Chondrocyte (in vitro differentiated cells): ENCODE results near the gene RHOXF2. TPM values are rescaled to one million over a fixed set of nuclear protein-coding genes. Genes with fewer than 3 reads are reported as not detected.
"Not testable (repeated sequence)": the region's sequence is repeated elsewhere in the genome, so short reads cannot be mapped to it uniquely, and the experiment has no call there.

Experiments used
- DNase-seq: peaks from one replicate; pipeline ENCODE4 v3.0.0; 2021; ENCODE audit warnings: mixed read lengths, low spot score
- H3K27ac Mint-ChIP-seq: one replicate; pipeline ENCODE4 v1.8.0; 2021; ENCODE audit warnings: mild to moderate bottlenecking, moderate library complexity, mixed read lengths; ENCODE audit not compliant: unreplicated experiment
- H3K27me3 Mint-ChIP-seq: 2 replicates; pipeline ENCODE4 v1.8.0; 2021; ENCODE audit warnings: low read depth, mixed read lengths
- H3K36me3 Mint-ChIP-seq: 2 replicates; pipeline ENCODE4 v1.8.0; 2021; ENCODE audit warnings: low read depth, mixed read lengths
- H3K4me1 Mint-ChIP-seq: 2 replicates; pipeline ENCODE4 v1.8.0; 2021; ENCODE audit warnings: low read depth, mild to moderate bottlenecking, mixed read lengths
- H3K4me3 Mint-ChIP-seq: one replicate; pipeline ENCODE4 v1.8.0; 2021; ENCODE audit warnings: mild to moderate bottlenecking, moderate library complexity, mixed read lengths; ENCODE audit not compliant: unreplicated experiment
- H3K9me3 Mint-ChIP-seq: 2 replicates; pipeline ENCODE4 v1.8.0; 2021; ENCODE audit warnings: low read depth, mixed read lengths
- long read RNA-seq: library from polyadenylated mRNA; stranded (forward); transcript quantifications from one replicate; pipeline ENCODE4 v2.0.0, GENCODE V29; 2021
- total RNA-seq: library from RNA; stranded (reverse); gene quantifications from 3 replicates; pipeline ENCODE4 v1.2.1, GENCODE V29; 2021
- TF ChIP-seq, protein P1 (sequence below): fragments of 200-600 bp; sonication (generic); IDR thresholded peaks from 2 replicates; pipeline ENCODE4 v1.5.0; 2021; ENCODE audit warnings: antibody characterized with exemption, mild to moderate bottlenecking, moderate library complexity

The RHOXF2 gene, protein sequence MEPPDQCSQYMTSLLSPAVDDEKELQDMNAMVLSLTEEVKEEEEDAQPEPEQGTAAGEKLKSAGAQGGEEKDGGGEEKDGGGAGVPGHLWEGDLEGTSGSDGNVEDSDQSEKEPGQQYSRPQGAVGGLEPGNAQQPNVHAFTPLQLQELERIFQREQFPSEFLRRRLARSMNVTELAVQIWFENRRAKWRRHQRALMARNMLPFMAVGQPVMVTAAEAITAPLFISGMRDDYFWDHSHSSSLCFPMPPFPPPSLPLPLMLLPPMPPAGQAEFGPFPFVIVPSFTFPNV
- not detected in 3 replicates for total RNA-seq
- long read RNA-seq = 0 reads

DNA sequence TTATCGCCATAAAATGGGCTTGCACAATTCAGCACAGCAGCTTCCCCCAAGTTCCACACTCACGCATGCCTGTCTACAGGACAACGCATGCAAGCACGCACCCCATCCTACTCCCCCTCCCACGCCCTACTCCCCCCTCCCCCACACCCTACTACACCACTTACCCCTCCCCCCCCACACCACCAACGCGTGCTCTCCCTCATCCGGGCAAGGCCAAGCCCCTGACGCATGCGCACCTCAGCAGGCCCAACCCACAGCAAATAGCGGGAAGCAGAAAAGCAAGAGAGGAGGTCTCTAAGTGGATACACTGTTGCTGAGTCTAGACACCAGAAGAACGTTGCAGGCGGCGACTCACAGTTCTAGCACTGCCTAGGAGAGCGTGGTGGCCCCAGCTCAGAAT, at the start of gene RHOXF2:
TSS of gene RHOXF2 (plus strand) at position 301 of the 400 bp plus-strand sequence. CDS start 138 bp downstream, outside the sequence.
- H3K36me3 Mint-ChIP-seq, H3K4me3 Mint-ChIP-seq, H3K4me1 Mint-ChIP-seq, DNase-seq, H3K9me3 Mint-ChIP-seq, H3K27ac Mint-ChIP-seq, H3K27me3 Mint-ChIP-seq: not testable (repeated sequence)

DNA sequence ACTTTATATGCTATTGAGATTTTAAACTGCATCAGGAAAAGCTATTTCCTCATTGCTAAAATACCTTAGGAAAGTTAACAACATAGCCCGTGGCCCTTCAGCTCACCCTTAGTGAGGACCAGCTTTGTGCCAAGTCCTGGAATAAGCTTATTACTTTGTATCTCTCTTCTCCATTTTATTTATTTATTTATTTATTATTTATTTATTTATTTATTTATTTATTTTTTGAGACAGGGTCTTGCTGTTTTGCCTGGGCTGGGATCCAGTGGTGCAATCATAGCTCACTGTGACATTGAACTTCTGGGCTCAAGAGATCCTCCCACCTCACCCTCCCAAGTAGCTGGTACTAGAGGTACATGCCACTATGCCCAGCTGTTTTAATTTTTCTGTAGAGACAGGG, 49.0 kb upstream of the RHOXF2 start:
- H3K27ac Mint-ChIP-seq = no peak overlapping the region
- DNase-seq = no peak
- no peaks in the 10 kb centered on the region for H3K4me1 Mint-ChIP-seq
- H3K4me3 Mint-ChIP-seq = no peak overlapping the region
- no peaks in the 10 kb centered on the region for H3K36me3 Mint-ChIP-seq
- H3K9me3 Mint-ChIP-seq = peaks cover 12% of the 10 kb centered on the region
- no peaks in the 10 kb centered on the region for H3K27me3 Mint-ChIP-seq
- TF ChIP-seq, protein P1, sequence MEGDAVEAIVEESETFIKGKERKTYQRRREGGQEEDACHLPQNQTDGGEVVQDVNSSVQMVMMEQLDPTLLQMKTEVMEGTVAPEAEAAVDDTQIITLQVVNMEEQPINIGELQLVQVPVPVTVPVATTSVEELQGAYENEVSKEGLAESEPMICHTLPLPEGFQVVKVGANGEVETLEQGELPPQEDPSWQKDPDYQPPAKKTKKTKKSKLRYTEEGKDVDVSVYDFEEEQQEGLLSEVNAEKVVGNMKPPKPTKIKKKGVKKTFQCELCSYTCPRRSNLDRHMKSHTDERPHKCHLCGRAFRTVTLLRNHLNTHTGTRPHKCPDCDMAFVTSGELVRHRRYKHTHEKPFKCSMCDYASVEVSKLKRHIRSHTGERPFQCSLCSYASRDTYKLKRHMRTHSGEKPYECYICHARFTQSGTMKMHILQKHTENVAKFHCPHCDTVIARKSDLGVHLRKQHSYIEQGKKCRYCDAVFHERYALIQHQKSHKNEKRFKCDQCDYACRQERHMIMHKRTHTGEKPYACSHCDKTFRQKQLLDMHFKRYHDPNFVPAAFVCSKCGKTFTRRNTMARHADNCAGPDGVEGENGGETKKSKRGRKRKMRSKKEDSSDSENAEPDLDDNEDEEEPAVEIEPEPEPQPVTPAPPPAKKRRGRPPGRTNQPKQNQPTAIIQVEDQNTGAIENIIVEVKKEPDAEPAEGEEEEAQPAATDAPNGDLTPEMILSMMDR = no peak

DNA sequence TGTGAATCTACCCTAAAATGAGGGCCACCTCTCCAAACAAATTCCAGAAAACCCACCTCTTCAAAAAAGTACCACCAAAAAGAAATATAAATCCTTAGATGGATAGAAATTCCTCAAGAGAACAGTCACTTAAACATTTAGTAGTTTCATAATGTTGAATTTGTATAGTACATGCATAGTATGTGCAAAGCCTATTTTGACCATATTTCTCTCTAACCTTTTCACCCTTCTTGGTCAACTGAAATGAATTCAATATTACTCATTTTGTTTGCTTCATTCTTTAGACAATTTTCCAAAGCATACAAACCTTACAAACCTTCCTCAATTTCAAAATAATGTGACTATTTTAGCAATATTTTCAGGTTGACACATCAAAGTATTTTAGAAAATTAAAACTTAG, 46.8 kb upstream of the RHOXF2 start:
- no peak overlapping the region for H3K27ac Mint-ChIP-seq
- H3K4me1 Mint-ChIP-seq = no peaks in the 10 kb centered on the region
- DNase-seq = no peak
- no peak overlapping the region for H3K4me3 Mint-ChIP-seq
- H3K27me3 Mint-ChIP-seq = no peaks in the 10 kb centered on the region
- TF ChIP-seq, protein P1 = no peak
- H3K9me3 Mint-ChIP-seq = peaks cover 9% of the 10 kb centered on the region
- no peaks in the 10 kb centered on the region for H3K36me3 Mint-ChIP-seq

- peaks cover 6% of the 10 kb centered on the region for H3K9me3 Mint-ChIP-seq
- no peak for DNase-seq
- no peaks in the 10 kb centered on the region for H3K36me3 Mint-ChIP-seq
- no peak within 1 kb of the TSS for H3K4me3 Mint-ChIP-seq
- H3K27ac Mint-ChIP-seq = no peak within 1 kb of the TSS
- no peaks in the 10 kb centered on the region for H3K27me3 Mint-ChIP-seq
- H3K4me1 Mint-ChIP-seq = no peaks in the 10 kb centered on the region
- TF ChIP-seq, protein P1 = no peak
These were observed 42.9 kb upstream of the RHOXF2 start, which contains the start of gene RHOXF1 for GRCh38 chrX:120115438-120115963. TSS of gene RHOXF1 (minus strand) at chrX:120115913. CDS start at chrX:120115862, 51 bp downstream.

- H3K9me3 Mint-ChIP-seq = peaks cover 4% of the 10 kb centered on the region
- H3K4me3 Mint-ChIP-seq = no peak overlapping the region
- peaks cover 1% of the 10 kb centered on the region for H3K36me3 Mint-ChIP-seq
- DNase-seq = no peak
- TF ChIP-seq, protein P1 = no peak
- H3K27me3 Mint-ChIP-seq = no peaks in the 10 kb centered on the region
- no peaks in the 10 kb centered on the region for H3K4me1 Mint-ChIP-seq
- no peak overlapping the region for H3K27ac Mint-ChIP-seq
These were observed 38.2 kb upstream of the RHOXF2 start for GRCh38 chrX:120120223-120120622.
